Vagina (tissue), 2 donors: ENCODE measurements around the gene MOV10L1. TPM values are rescaled to one million over a fixed set of nuclear protein-coding genes. Genes with fewer than 3 reads are reported as not detected.

Source experiments
- DNase-seq, 2 donors: peaks; one replicate each; pipeline ENCODE4 v3.0.0-alpha.2; 2017; ENCODE audit errors: extremely low spot score in 2 of 2
- H3K27ac ChIP-seq: fragments of 200-600 bp; sonication (generic); one replicate; pipeline ENCODE4 v1.5.1; 2019
- H3K27me3 ChIP-seq: fragments of 200-600 bp; sonication (generic); one replicate; pipeline ENCODE4 v1.5.1; 2019
- H3K36me3 ChIP-seq, 2 donors: fragments of 200-600 bp; sonication (generic); one replicate each; pipeline ENCODE4 v1.5.1; 2017 to 2019
- H3K4me1 ChIP-seq: fragments of 200-600 bp; sonication (generic); one replicate; pipeline ENCODE4 v1.5.1; 2019
- H3K4me3 ChIP-seq, 2 donors: fragments of 200-600 bp; sonication (generic); 1 replicate in 1 of 2; 2 replicates in 1 of 2; pipeline ENCODE4 v1.5.1; 2016 to 2019
- H3K9me3 ChIP-seq: fragments of 200-600 bp; sonication (generic); one replicate; pipeline ENCODE4 v1.5.1; 2019
- CTCF ChIP-seq, 3 experiments: fragments of 450-650 bp in 2 of 3; fragments of 200-600 bp in 1 of 3; sonication (generic) in 1 of 3; IDR thresholded peaks; one replicate each; pipeline ENCODE4 v1.5.1; 2017 to 2019; ENCODE audit warnings: antibody characterized with exemption in 3 of 3, mild to moderate bottlenecking in 2 of 3, moderate library complexity in 2 of 3
- POLR2A ChIP-seq, 2 donors: fragments of 450-650 bp; IDR thresholded peaks; one replicate each; pipeline ENCODE4 v1.6.1; 2017; ENCODE audit warnings: antibody characterized with exemption in 2 of 2, mild to moderate bottlenecking in 2 of 2, moderate library complexity in 2 of 2
- POLR2AphosphoS5 ChIP-seq, 2 donors: sonication (generic); formaldehyde crosslinking; IDR thresholded peaks; one replicate each; pipeline ENCODE4 v1.9.0; 2017; ENCODE audit warnings: antibody characterized with exemption in 2 of 2, mild to moderate bottlenecking in 2 of 2, low read depth in 1 of 2; ENCODE audit not compliant: insufficient read depth in 1 of 2
- intact Hi-C: fragments of 100-400 bp; cut with DNase I; formaldehyde crosslinking; loops from one replicate; pipeline ENCODE4 v1.15.1; 2023
- total RNA-seq: library from RNA; depleted of rRNA; stranded (reverse); fragments of >200 nt; gene quantifications from one replicate; pipeline ENCODE4 v1.2.3, GENCODE V29; 2016

Gene MOV10L1
- total RNA-seq, 1 donor from 2014 or later, result 0.98 TPM

- intact Hi-C loops, result no loop called here
- no peak overlapping the region for H3K27ac ChIP-seq
- TF ChIP-seq POLR2A (IDR thresholded peaks at IDR 0.05), result no peak
- TF ChIP-seq POLR2AphosphoS5 (IDR thresholded peaks at IDR 0.05; ENCODE audit: insufficient read depth in 1 of 2, low read depth in 1 of 2), result no peak
- TF ChIP-seq CTCF (IDR thresholded peaks at IDR 0.05), result no peak
- no peaks in the 10 kb centered on the region for H3K36me3 ChIP-seq
- no peaks in the 10 kb centered on the region for H3K27me3 ChIP-seq
- H3K4me1 ChIP-seq, result no peaks in the 10 kb centered on the region
- H3K4me3 ChIP-seq, result no peak overlapping the region
- DNase-seq, result no peak
- H3K9me3 ChIP-seq, result no peaks in the 10 kb centered on the region
These were observed 44.4 kb upstream of the MOV10L1 start for GRCh38 chr22:50045211-50046018.

- Histone ChIP-seq H3K27ac (no peak overlapping the region), H3K9me3 (no peaks in the 10 kb centered on the region), H3K36me3 (no peaks in the 10 kb centered on the region), H3K27me3 (no peaks in the 10 kb centered on the region), H3K4me3 (no peak overlapping the region), H3K4me1 (no peaks in the 10 kb centered on the region)
- no peak for DNase-seq
- TF ChIP-seq POLR2A (IDR thresholded peaks at IDR 0.05) (no peak), CTCF (IDR thresholded peaks at IDR 0.05) (no peak), POLR2AphosphoS5 (IDR thresholded peaks at IDR 0.05; ENCODE audit: insufficient read depth in 1 of 2, low read depth in 1 of 2) (no peak)
- intact Hi-C loops, result no loop called here
These were observed 43.8 kb upstream of the MOV10L1 start for GRCh38 chr22:50046019-50046415.

- Histone ChIP-seq H3K27ac (no peak overlapping the region), H3K9me3 (no peaks in the 10 kb centered on the region), H3K4me1 (no peaks in the 10 kb centered on the region), H3K27me3 (no peaks in the 10 kb centered on the region), H3K4me3 (no peak overlapping the region), H3K36me3 (no peaks in the 10 kb centered on the region)
- no peak for TF ChIP-seq POLR2AphosphoS5 (IDR thresholded peaks at IDR 0.05; ENCODE audit: insufficient read depth in 1 of 2, low read depth in 1 of 2)
- TF ChIP-seq CTCF (IDR thresholded peaks at IDR 0.05), result no peak
- no peak for TF ChIP-seq POLR2A (IDR thresholded peaks at IDR 0.05)
- intact Hi-C loops, result no loop called here
- no peak for DNase-seq
These were observed 43.1 kb upstream of the MOV10L1 start for GRCh38 chr22:50046481-50047245.

GRCh38 chr22:50047346-50047745 lies 42.5 kb upstream of the MOV10L1 start:
- H3K27ac ChIP-seq, result no peak overlapping the region
- no peak for DNase-seq
- TF ChIP-seq CTCF (IDR thresholded peaks at IDR 0.05), result no peak
- no peak for TF ChIP-seq POLR2A (IDR thresholded peaks at IDR 0.05)
- TF ChIP-seq POLR2AphosphoS5 (IDR thresholded peaks at IDR 0.05; ENCODE audit: insufficient read depth in 1 of 2, low read depth in 1 of 2), result no peak
- no peaks in the 10 kb centered on the region for H3K4me1 ChIP-seq
- no peaks in the 10 kb centered on the region for H3K27me3 ChIP-seq
- no peaks in the 10 kb centered on the region for H3K36me3 ChIP-seq
- intact Hi-C loops, result no loop called here
- H3K9me3 ChIP-seq, result no peaks in the 10 kb centered on the region
- H3K4me3 ChIP-seq, result no peak overlapping the region
